GM18873 (cell line): ENCODE results near the gene ZNF345.

Experiments used
- ATAC-seq: cut with Tn5 transposase; IDR thresholded peaks from one replicate; pipeline ENCODE4 v1.9.1; 2021; ENCODE audit warnings: mild to moderate bottlenecking, moderate library complexity, moderate number of reproducible peaks; ENCODE audit not compliant: unreplicated experiment, low FRiP score

The ZNF345 gene

GRCh38 chr19:36850559-36851442, at the start of gene ZNF345:
ZNF345 (plus strand) TSS chr19:36850876; CDS start chr19:36876831, 25,955 bp downstream.
- ATAC-seq = peak; percentile 57

- ATAC-seq = no peak
Observed at GRCh38 chr19:36805364-36805763, 45.3 kb upstream of the ZNF345 start.

- no peak for ATAC-seq
Observed at GRCh38 chr19:36807029-36807428, 43.6 kb upstream of the ZNF345 start.

- no peak for ATAC-seq
Observed at GRCh38 chr19:36819130-36819630, 31.5 kb upstream of the ZNF345 start.

GRCh38 chr19:36821758-36822157, 28.9 kb upstream of the ZNF345 start:
- no peak for ATAC-seq

- ATAC-seq = no peak
Observed at GRCh38 chr19:36833430-36833829, 17.2 kb upstream of the ZNF345 start.

- ATAC-seq = no peak
Observed at GRCh38 chr19:36837176-36837905, 13.3 kb upstream of the ZNF345 start.

GRCh38 chr19:36837906-36838783, 12.5 kb upstream of the ZNF345 start, which contains the start of gene ZNF790:
ZNF790 (minus strand) TSS chr19:36838387; CDS start chr19:36825619, 12,768 bp downstream.
- ATAC-seq = peak; percentile 66

GRCh38 chr19:36838784-36839324, 11.8 kb upstream of the ZNF345 start:
- no peak for ATAC-seq

- ATAC-seq = no peak
Observed at GRCh38 chr19:36847968-36848367, 2.7 kb upstream of the ZNF345 start.

GRCh38 chr19:36849701-36850558, 746 bp upstream of the ZNF345 start:
- peak; percentile 68 for ATAC-seq

- no peak for ATAC-seq
Observed at GRCh38 chr19:36851898-36852297, 1.2 kb downstream of the ZNF345 start.

GRCh38 chr19:36876993-36877938, 26.6 kb downstream of the ZNF345 start:
- no peak for ATAC-seq

GRCh38 chr19:36891768-36892357, 41.2 kb downstream of the ZNF345 start:
- ATAC-seq = no peak

- no peak for ATAC-seq
Observed at GRCh38 chr19:36894849-36895383, 44.2 kb downstream of the ZNF345 start.

GRCh38 chr19:36898422-36898821, 47.7 kb downstream of the ZNF345 start:
- no peak for ATAC-seq
